GM19023 (cell line): ENCODE results near the gene ECHDC3.
"Not testable (repeated sequence)": the region's sequence is repeated elsewhere in the genome, so short reads cannot be mapped to it uniquely, and the experiment has no call there.

ENCODE experiments used
- ATAC-seq: cut with Tn5 transposase; IDR thresholded peaks from one replicate; pipeline ENCODE4 v1.9.1; 2021; ENCODE audit warnings: mild to moderate bottlenecking, moderate library complexity; ENCODE audit not compliant: unreplicated experiment

Gene ECHDC3

GRCh38 chr10:11715815-11716494 lies 26.2 kb upstream of the ECHDC3 start:
- ATAC-seq: no peak

- no peak for ATAC-seq
Measured at GRCh38 chr10:11716686-11717085, 25.5 kb upstream of the ECHDC3 start.

- ATAC-seq: no peak
Measured at GRCh38 chr10:11719496-11720259, 22.5 kb upstream of the ECHDC3 start.

GRCh38 chr10:11720260-11720741 lies 21.9 kb upstream of the ECHDC3 start:
- no peak for ATAC-seq

GRCh38 chr10:11721806-11722205 lies 20.4 kb upstream of the ECHDC3 start:
- no peak for ATAC-seq

- no peak for ATAC-seq
Measured at GRCh38 chr10:11723359-11723758, 18.8 kb upstream of the ECHDC3 start.

GRCh38 chr10:11724938-11725776 lies 17.0 kb upstream of the ECHDC3 start:
- ATAC-seq: peak; percentile 78

GRCh38 chr10:11725912-11726311 lies 16.3 kb upstream of the ECHDC3 start:
- ATAC-seq: no peak

- no peak for ATAC-seq
Measured at GRCh38 chr10:11727563-11727962, 14.6 kb upstream of the ECHDC3 start.

GRCh38 chr10:11728353-11728752 lies 13.8 kb upstream of the ECHDC3 start:
- ATAC-seq: no peak

GRCh38 chr10:11729790-11730315 lies 12.3 kb upstream of the ECHDC3 start:
- ATAC-seq: no peak

- no peak for ATAC-seq
Measured at GRCh38 chr10:11730779-11731178, 11.4 kb upstream of the ECHDC3 start.

GRCh38 chr10:11736767-11737166 lies 5.4 kb upstream of the ECHDC3 start:
- ATAC-seq: not testable (repeated sequence)

- not testable (repeated sequence) for ATAC-seq
Measured at GRCh38 chr10:11737258-11738032, 4.7 kb upstream of the ECHDC3 start.

GRCh38 chr10:11740907-11741306 lies 1.3 kb upstream of the ECHDC3 start:
- ATAC-seq: no peak

- no peak for ATAC-seq
Measured at GRCh38 chr10:11741608-11742007, 574 bp upstream of the ECHDC3 start.

- peak; percentile 15 for ATAC-seq
Measured at GRCh38 chr10:11742779-11743298, 657 bp downstream of the ECHDC3 start.

GRCh38 chr10:11743461-11744338 lies 1.5 kb downstream of the ECHDC3 start:
- no peak for ATAC-seq

GRCh38 chr10:11745045-11745444 lies 2.9 kb downstream of the ECHDC3 start:
- ATAC-seq: no peak
